ENCODE data around the gene ENOSF1.

ENOSF1 gene

DNA sequence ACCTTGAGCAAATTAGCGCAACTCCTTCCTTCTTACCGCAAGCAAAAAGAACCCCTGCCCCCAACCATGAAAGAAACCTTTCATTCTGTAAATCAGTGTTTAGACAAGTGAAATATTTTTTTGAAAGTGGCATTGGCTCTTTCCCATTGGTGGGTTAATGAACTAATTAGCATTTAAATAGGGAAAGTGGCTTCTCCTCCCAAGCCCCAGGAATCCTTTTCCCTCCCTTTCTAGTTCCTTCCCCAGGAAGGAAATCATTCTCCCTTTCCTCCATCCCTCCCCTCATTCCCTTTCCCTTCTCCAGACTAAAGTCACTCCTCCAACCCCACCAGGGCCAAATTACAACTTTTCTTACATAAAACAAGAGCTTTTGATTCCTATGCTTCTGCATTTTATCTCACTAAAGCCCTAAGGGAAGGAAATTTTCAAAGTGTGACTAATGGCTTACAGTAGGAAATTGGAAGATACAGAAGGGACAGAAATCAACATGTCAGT, 77.8 kb downstream of the ENOSF1 start:
- peak; percentile 42 for DNase-seq (ENCODE audit: low spot score)

DNA sequence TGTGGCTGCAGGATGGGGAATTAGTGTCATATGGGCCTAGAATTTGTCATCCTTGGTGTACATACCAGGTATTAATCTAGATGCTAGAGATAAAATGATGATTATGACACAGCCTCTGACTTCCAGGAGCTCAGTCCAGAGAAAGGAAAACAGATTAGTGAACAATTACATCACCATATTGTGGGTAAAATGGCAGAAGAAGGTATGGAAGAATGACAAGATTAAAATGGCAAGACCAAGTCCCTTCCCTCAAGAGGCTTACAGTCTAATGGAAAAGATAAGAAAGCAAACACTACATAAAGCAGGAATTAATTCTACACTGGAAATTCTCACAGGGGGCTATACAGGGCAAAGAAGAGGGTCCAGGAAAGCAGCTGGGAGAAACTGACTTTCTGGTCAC, 80.9 kb downstream of the ENOSF1 start:
- DNase-seq (ENCODE audit: low spot score): no peak

DNA sequence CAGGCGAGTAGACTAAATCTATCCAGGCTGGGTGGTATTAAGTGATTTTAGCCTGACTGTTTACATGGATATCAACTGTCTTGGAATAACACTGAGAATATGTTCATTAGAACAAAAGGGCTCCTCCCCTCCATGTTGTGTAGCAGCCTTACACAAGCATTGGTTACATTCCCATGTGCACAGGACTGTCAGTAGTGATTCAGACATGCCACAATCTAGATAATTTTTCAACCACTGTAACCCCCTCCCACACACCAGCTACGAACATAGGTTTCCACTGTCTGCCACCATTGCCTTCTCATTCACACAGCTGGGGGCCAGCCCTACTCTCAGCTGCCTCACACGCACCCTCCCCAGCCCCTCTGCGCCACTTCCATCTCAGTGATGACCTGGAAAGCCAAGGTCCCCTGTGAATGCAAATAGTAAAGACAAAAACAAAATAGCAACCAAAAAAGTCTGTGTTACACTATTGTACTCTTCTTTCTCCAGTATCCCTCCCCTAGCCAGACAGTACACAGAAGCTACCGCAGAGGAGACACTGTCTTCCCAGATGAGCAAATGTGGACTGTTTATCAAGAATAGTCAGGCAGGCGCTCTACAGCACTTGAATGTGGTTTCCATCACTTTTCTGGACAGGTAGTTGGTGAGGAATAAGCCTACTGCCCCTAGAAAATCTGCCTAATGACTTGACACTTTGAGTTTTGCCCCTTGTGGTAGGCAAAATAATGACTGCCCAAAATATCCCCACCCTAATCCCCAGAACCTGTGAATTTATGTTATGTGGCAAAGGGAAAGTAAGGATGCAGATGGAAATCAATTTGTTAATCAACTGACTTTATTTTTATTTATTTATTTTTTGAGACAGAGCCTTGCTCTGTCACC, 82.9 kb downstream of the ENOSF1 start:
- DNase-seq (ENCODE audit: low spot score): no peak

DNA sequence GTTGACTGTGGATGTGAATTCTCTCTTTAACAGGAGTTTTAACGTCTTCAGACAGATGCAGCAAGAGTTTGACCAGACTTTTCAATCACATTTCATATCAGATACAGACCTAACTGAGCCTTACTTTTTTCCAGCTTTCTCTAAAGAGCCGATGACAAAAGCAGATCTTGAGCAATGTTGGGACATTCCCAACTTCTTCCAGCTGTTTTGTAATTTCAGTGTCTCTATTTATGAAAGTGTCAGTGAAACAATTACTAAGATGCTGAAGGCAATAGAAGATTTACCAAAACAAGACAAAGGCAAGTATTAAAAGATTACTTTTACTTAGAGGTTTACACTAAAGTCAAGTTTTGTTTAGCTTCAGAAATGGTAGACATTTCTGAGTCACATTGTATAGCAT, 85.2 kb downstream of the ENOSF1 start:
- DNase-seq (ENCODE audit: low spot score): no peak

DNA sequence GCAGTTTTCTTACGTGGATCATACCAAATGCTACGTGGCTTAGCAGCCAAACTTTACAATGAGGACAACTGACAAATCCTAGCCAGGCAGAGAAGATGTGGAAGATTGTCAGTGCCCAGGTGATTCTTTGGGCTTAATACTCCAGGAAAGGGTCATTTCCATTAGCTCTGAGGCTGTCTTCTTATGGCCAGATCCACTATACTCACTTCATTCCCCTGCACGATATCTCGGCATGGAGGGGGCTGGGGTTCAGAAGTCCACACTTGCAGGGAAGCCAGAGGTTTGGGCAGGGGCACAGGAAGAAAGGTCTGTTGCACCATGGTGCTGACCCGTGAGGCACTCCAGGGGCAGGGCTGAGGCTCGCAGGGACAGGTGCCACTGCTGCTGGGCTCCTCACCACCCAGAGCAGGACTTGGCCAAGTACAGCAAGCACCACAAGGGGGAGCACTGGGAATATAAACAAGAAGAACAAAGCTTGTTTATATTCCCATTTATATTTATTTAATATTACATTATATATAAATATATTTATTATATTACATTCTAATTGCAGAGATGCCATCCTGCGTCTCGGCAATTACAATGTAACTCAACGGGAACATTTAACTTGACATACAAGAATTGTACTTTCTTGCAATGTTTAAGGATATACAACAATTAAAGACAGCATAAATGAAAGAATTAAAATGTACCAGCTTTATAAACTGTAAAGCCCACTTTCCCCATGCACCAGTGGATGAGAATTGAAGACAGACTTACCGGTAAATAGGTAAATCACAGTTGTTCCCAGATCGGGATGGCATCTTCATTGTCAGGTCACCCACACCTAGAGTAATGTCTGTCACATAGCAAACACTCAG, 88.4 kb downstream of the ENOSF1 start:
- DNase-seq (ENCODE audit: low spot score): peak; percentile 73

DNA sequence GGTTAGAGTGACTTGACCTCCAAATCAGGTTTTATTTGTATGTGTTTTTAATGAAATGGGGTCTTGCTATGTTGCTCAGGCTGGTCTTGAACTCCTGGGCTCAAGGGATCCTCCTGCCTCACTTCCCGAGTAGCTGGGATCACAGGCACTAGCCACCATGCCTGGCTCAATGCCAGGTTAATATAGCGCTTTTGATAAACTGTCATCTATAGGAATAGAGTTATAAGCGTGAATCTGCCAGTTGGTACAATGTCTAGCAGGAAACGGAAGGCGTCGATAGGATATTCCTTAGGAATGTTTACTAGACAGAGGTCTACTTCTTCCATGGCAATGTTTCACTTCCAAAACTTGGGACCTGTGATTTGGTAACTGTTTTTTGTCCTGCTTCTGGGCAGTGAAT, 90.1 kb downstream of the ENOSF1 start:
- no peak for DNase-seq (ENCODE audit: low spot score)

DNA sequence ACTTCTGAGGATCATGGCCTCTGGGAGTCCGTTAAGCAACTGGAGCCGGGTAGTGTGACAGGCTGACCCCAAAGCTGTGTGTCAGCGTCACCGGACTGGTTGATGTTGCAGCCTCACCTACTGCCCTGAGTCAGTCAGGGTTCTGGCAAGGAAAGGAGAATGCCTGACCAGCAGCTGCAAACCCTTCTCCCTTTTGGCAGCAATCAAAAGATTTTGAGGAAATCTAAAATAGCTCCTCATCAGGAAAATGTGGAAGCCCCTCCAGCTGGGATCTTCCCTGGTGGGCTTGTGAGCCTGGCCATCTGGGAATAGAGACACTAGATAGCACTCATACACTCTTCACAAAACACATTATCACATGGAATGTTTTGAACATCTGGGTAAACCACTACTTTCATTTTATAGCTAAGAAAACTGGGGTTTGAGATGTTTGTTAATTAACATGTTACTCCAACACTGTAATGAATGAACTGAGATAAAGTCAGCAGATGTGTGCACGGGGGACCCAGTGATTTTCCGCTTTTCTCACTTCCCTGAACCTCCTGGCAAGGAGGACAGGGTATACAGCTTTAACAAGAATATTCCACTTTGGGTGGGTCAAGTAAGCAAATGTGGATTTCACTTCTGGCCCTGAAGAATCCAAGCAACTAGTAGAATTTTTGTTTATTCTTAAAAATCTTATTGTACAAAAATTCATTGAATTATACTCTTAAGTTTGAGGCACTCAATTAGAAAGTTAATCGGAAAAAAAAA, 91.0 kb downstream of the ENOSF1 start:
- DNase-seq (ENCODE audit: low spot score): no peak
